Nucleus accumbens (tissue), 56 donors: ENCODE measurements around the gene PRXL2A.
A peak's percentile ranks its signal among the peaks of the same experiment; 100 is the strongest.

Experiments used
- DNase-seq, 56 donors: peaks; one replicate each; lab custom pipeline; 2025; lab: John Stamatoyannopoulos, UW

Gene PRXL2A

DNA sequence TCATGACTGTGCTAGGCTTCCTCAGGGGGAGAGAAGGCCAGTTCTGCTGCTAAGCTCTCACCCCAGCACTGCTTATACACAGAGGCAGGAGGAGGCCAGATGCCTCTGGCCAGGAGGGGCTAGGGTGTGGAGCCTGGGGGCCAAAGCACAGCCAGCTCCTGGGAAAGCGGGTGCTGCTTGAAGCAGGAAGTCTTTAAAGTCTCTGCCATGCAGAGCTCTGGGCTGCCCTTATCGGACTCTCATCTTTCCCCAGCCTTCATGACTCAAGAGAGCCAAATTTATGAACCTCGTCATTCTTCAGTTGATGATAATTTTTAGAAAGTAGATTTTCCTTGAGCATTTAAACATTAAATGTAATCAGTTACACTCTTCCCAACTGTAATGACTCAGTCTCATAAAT, 34.5 kb downstream of the PRXL2A start:
- DNase-seq, result no peak

DNA sequence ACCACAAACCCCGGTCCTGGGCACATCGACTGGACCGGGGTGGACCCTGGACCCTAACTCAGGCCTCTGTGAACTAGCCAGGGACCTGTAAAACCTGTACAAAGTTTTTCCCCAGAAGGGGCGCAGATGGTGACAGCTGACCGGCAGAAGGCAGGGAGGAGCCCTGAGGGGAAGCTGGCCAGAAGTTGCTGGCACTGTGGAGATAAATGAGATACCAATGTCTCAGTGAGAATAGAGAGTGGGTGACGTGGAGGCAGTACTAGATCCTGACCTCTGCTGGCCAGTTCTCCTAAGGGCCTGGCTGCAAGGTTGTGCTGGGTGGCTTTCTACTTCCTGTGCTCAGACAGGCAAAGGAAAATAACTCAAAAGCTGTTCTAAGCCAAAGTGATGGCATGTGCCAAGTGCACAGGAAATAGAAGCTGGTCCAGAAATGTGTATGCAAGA, 35.2 kb downstream of the PRXL2A start:
- peak in 3 of 56 donors; percentile 4 to 37 (median 18) for DNase-seq

DNA sequence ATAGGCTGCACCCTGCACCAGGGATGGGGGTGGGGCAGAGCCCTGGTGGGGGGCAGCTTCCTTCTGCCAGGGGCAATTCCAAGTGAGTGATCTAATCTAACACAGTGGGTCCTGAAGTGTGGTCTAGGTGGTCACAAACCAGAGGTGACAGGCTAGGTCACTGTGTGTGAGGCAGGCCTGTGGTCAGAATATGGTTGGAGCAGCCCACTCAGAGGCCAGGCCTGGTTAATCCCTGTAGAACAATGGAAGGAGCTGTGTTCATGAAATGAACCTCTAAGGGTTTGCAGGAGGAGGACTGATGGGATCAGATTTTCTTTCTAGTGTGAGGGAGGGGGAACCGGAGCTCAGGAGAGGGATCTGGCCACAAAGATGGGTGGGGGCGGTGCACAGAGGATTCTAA, 35.8 kb downstream of the PRXL2A start:
- DNase-seq, result no peak

DNA sequence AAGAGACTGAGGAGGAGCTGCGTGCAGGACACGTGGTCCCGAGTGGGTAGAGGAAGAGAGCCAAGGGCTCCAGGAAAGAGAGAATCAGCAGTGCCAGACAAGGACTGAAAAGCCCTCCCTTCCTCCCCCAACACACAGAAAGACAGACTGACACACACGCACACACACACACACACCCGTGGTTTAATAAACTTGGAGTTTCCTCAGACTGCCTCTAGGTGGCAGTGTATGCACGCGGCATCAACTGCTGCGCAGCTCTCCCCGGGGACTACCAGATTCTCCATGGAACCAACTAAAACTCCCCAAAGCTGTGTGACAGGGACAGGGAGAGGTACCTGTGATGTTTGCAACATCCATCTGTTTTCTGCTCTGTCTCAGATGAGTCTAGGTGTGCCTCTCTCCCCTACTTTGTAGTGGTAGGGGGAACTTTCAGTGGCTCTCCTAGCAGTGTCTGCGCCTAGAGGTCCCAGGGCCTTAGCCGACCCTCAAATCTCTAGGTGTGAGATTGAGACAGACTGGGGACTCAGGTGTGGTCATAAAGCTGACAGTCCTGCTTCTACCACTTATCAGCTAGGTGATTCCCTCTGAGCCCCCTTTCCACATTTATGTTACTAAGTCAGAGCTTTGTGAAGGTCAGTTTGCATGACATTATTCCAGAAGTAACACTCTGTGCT, 36.4 kb downstream of the PRXL2A start:
- peak in 45 of 56 donors; percentile 22 to 81 (median 58) for DNase-seq

DNA sequence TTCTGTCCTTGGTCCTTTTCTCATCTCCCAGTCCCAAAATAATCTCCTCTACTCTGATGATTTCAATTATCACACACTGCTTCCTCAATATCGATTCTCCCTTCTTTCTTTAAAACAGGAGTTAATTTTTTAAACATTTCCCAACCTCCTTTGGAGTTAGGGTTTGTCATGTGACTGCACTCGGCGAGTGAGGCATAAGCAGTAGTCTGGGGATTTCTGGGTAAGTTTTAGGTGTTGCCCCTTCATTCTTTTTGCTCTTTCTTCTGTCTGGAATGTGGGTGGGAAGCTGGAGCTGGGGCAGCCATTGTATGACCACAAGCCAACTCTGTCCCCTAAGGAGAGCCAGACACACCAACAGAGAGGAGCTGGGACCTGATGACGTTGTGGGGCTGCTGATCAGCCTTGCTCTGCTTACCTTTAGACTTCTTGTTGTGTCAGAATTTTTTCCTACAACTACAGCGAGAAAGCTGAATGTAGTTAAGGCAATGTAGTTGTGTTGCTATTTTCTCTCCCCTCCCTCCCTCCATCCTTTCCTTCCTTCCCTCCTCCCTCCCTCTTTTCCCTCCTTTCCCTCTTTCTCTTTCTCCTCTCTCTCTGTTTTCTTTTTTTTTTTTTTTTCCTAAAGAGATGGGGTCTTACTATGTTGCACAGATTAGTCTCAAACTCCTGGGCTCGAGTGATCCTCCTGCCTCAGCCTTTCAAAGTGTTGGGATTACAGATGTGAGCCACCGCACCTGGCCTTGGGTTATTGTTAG, 39.3 kb downstream of the PRXL2A start:
- DNase-seq, result no peak

DNA sequence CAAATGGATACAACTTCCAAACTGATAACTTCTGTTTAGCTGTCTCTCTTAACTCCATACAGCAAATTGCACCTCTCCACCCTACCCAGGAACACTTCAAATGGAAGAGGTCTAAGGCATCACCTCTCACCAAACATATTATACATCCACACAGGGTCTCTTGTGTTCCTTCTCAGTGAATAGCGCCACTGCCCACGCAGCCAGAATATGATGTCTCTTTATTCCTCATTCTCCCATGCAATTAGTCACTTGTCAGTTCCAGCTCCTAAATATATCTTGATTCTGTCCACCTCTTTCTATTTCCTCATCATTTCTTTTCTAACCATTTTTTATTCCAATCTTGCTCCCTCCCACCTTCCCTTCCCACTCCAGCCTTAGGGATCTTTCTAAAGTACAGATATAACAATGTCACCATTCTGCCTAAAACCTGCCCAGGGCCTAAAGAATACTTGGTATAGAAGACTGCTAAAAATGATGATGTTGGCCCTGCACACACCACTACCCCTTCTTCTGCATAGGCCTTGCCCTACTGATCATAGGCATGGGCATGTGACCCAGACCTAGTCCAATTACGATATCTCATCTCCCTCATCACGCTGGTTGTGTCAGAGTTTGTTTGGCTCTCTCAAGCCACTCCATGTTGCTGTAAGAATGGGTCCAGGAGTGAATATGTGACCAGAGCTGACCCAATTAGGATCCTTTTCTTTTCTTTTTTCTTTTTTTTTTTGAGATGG, 40.0 kb downstream of the PRXL2A start:
- DNase-seq, result peak in 9 of 56 donors; percentile 9 to 58 (median 19)

DNA sequence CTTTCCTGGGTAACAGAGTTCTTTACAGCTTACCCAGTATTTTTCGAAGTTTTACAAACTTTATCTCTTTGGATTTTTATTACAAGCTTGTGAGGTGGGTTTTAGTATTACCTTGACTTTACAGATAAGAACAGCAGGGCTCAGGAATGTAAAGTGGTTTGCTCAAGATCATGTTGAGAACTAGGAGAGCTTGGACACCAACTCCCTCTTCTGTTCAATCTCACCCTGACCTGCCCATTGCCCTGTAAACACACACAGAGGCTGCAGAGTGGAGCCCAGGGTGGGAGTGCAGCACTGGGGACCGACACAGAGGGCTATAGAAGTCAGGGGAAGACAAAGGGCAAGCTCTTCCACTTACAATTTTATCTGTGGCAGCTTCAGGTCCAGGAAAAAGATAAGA, 41.2 kb downstream of the PRXL2A start:
- no peak for DNase-seq

DNA sequence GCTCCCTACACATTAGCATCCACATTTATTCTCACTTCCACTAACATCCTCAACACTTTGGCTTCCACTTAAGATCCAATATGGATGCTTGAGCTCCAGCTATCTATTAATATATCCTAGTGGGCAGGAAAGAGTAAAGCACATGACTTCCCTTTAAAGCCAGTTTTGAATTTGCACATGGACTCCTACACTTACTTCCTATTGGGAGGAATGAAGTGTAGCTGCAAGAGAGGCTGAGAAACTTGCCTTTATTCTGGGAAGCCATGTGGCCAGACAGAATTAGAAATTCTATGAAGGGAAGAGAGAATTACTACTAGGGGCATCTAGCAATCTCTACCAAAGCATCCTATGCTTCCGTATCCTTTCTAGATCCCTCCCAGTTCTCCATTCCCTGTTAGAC, 42.8 kb downstream of the PRXL2A start:
- DNase-seq, result no peak

DNA sequence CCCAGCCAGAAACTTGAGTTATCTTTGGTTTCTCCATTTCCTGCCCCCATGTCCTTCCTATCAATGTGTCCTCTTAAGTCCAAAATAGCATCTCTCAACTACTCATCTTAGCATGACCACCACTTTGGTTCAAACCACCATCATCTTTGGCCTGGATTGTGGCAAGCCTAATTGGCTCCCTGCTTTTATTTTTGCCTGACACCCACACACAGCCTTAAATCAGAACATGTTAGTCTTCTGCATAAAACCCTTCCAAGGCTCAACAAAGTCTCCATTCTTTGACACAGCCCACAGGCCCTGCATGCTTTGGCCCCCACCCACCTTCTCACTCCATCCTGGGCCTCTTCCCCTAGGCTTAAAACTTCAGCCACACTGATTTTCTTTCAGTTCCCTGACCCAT, 43.7 kb downstream of the PRXL2A start:
- DNase-seq, result no peak

DNA sequence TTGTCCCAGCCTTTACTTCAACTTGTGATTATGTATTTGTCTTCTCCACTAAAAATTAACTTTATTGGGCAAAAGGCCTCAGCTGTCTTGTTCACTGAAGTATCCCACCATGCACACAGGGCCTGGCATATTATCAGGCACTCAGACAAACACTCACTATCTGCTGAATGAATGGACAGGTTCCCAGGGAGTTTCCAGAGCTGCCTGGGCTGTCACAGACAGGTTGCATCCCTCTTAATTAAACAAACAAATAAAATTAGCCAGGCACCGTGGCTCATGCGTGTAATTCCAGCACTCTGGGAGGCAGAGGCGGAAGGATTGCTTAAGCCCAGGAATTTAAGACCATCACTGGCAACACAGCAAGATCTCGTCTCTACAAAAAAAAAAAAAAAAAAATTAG, 44.3 kb downstream of the PRXL2A start:
- no peak for DNase-seq

DNA sequence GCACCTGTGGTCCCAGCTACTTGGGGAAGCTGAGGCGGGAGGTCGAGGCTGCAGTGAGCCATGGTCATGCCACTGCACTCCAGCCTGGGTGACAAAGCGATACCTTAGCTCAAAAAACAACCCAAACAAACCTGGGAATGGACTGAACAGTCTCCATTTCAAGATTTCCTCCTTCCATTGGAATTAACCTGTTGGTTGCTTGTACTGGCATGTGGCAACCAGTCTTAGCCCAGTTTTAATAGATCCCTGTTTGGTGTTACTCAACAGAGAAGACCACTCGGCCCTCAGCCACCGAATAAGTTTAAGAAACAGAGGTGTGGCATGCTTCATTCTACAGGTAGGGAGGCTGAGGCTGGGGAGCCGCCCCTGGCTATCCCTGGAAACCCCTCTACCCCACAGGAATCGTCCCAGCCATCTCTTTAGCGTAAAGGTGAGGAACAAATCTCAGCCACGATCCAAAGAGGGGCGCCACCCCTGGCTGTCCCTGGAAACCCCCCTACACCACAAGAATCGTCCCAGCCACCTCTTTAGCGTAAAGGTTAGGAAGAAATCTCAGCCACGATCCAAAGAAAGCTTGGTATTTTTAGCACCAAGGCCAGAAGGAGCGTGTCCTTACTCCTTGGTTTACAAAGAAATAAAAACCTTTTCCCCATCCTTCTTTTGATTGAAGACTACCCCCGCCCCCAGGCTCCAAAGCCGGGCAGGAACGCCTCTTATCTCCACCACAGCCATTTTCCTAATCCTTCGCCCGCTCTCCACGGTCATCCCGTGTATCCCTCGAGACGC, 44.9 kb downstream of the PRXL2A start:
- peak in 1 of 56 donors; percentile 39 for DNase-seq

DNA sequence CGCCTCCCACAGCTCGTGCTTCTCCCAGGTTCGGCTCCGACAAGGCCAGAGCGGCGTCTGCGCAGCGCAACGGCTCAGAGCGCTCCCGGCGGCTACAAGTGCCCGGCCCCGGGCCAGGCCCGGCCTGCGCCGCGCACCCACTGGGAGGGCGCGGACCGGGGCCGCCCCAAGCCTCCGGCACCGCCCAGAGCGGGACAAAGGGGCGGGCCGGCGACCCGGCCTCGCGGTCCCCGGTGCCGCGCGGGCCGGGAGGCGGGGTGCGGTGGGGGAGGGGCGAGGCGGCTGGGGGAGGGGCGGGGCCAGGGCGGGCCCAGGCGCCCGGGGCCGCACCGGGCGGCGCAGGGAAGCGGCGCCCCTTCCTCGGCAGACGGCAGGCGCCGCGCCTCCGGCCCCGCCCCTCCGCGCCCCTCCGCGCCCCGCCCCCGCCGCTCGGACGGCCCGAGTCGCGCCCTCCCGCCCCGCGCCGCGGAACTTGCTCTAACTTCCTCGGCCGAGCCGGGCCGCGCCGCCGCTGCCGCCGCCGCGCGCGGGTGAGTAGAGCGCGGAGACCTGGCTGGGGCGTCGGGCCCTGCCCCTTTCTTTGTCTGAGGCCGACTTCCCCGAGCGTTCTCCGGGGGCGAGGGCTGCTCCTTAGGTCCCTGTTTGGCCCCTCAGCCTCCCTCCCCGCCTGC, 45.6 kb downstream of the PRXL2A start, which contains the start of gene TSPAN14:
Gene TSPAN14, plus strand, starts transcription at position 469 of the 671 bp plus-strand sequence. CDS start 34,924 bp downstream, outside the sequence.
- DNase-seq, result peak in 44 of 56 donors; percentile 33 to 89 (median 68)

DNA sequence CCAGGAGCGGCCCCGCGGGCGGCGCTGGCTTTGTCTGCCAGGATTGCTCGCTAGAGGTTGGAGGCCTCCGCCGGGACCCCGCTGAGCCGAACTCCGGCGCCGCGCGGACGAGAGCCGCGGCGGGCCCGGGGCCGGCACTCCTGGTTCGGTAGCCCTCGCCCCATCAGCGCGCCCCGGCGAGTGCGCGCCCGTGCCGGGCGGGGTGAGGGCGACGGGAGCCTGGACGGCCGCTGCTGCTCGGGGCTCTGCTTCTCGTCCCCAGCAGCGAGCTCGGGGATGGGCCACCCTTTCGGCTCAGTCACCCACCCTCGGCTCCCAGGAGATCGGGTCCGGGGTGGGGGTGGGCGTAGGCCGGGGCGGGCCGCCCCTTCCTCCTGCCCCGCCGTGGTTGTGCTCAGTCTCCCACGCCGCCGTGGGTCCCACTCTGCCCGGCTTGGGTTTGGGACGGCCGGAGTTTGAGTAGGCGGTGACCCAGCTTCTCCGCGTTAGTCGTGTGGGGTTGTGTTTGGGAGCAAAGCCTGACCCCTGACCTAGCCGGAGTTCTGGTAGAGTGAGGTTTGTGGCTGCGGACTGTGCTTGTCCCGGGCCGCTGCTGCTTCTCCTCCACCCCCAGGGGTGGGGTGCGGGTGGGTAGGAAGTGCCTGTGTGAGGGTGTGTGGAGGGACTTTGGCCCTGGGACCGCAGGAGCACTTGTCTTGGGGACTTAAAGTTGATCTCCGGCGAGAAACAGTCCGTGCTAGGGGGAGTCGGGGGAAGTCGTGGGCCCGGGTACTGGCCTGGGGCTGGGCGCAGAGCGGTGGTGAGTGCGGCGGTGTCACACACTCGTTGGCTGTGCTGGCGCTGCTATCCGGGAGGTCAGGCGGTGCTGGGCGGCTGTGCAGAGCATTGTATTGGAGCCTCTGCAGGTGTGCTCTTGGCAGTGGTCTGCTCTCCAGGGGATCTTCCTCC, 46.4 kb downstream of the PRXL2A start:
- peak in 11 of 56 donors; percentile 20 to 70 (median 48) for DNase-seq

DNA sequence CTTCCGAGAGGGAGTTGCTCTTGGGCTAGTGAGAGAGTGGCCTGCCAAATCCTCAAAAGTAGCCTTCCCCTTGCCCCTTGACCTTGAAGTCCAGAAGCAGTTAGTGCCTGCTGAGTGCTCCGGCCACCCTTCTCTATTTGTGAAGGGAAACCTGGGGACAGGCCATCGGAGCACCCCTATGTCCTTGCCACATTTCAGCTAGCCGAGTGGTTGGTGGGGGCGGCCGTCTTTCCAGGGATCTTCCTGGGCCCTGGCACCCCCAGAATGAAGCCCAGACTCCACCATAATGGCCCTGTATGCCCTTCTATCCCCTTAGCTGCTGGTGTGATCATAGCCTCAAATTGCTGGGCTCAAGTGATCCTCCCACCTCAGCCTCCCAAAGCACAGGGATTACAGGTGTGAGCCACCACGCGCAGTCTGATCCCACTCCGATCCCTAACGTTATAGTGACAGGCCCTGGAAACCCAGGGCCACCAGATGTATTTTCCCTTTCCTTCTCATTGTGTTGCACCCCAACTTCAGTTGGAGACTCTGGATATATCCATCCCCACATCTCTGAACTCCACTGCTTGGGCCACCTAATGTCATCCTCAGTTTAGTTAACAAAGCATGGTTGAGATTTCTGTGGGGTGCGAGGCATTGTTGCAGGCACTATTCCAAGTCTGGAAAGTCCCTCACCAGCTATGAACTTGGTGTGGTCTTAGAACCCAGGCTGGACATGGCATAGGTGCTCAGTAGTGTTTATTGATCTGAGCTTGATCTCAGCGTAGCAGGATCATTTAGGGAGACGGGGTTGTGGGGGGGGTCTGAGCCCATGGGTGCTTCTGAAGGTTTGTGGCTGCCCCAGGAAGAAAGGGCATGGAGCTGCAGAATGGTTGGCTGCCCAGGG, 47.4 kb downstream of the PRXL2A start:
- no peak for DNase-seq

DNA sequence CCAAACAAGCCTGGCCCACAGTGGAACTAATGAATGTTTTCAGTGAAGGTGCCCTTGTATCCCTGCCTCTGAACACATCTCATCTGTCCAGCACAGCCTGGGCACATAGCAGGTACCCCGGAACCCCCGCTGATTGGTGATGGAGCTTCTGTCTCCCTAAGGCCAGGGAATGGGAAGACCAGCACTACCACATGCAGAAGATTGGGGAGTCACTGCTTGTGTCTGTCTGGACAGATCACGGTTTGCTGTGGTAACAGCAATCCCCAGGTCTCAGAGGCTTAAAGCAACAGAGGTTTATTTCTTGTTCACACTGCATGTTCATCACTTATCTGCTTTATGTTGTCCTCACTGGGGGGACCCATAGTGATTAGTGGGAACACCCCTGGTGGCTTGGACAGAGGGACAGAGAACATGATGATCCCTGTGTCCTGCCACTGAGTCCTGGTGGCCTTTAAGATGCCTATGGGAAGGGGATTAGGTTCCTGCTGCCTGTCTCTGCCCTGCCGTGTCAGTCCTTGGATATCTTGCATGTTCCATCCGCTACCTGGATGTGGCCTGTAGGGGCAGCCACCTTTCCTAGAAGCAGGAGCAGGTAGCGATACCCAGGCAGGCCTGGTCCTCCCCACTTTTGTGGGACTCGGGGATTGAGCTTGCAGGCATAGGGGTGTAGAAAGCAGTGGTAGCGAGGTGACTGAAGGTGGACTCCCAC, 49.4 kb downstream of the PRXL2A start:
- DNase-seq, result no peak

DNA sequence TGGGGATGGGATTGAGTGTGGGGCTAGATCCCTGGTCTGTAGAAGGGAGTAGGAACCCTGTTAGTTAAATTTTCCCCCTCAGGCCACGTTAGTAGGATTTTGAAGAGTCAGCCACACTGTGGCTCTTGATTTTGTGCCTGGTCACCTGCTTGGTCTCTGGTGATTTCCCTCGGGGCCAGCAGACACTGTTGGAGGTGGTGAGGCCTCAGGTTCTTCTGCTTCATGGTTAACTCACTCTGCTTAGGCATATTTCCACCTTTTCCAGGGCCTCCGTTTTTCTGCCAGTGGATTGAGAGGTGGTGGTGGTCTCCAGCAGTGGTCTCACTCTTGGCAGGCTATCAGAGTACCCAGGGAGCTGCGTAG, 49.9 kb downstream of the PRXL2A start:
- no peak for DNase-seq

DNA sequence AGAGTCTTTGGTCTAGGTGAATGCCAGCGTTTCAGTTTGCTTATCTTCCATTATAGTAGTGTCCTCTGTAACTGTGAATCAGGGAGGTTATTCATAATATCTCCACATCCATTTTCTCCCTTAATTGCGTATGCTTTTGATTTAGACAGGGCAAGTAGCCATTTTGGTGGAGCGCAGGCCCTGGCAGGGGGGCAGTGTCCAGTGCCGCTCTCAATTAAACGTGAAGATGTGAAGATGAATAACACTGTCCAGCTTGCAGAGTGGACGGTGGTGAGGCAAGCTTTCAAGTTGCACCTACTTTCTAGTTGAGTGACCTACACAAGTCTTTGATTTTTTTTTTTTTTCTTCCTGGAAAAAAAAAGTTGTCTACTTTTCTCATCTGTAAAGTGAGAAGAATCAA, 50.3 kb downstream of the PRXL2A start:
- no peak for DNase-seq
